Activated T-helper 1 cell treated with Interleukin-2 at 50 U/mL for 16 hours (primary cell): ENCODE data around the gene JMJD6.

ENCODE experiments used
- DNase-seq: peaks from one replicate; pipeline ENCODE4 v3.0.0-alpha.2; 2020; ENCODE audit warnings: low read depth

JMJD6 gene

GRCh38 chr17:76679239-76679638 lies 47.2 kb downstream of the JMJD6 start:
- no peak for DNase-seq

- DNase-seq: peak; percentile 13
These were observed 48.1 kb downstream of the JMJD6 start for GRCh38 chr17:76678330-76678729.

DNA sequence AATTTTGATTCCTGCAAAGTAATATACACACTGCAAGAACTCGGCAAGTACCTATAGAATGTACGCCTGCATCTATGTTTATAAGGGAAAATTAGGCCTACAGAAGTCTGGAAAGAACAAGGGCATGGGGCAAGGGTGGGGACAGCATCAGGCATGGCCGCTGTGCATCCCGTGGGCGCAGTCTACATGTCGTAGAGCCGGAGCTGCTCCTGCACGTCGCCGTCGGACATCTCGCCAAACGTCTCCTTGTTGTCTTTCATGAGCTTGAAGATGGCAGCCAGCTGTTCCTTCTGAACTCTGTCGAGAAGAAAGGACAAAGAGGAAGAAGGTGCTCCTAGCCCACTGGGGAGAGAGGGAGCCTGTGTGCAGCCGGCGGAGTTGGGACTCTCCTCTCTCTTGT lies 49.0 kb downstream of the JMJD6 start:
- no peak for DNase-seq

DNA sequence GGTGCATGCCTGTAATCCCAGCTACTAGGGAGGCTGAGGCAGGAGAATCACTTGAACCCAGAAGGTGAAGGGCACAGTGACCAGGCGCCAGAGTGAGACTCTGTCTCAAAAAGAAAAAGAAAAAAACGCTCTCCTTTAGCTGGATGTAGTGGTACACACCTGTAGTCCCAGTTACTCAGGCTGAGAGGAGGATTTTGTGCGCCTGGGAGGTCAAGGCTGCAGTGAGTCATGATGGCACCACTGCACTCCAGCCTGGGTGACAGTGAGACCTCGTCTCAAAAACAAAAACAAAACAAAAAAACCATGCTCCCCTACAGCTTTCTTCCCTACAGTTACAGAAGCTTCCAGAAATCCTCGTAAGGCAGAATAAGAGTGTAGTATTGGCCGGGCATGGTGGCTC lies 49.8 kb downstream of the JMJD6 start:
- no peak for DNase-seq

DNA sequence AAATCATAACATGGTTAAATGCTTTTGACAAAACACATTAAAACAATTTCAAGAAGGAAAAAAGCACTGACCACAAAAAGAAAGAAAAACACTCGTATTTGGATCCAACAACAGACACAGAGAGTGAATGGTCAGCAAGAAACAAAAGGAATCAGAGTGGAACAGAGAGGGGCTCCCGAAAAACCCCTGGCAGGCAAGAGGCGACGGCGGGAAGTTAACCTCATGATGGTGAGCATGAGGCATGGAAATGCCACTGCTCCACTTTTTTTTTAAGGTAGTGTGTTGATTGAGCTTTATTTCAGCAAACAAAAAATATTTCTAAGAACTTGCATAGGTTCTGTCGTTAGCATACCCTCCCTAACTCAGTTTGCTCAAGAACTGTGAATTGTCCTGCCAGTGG lies 50.8 kb downstream of the JMJD6 start:
- no peak for DNase-seq

DNA sequence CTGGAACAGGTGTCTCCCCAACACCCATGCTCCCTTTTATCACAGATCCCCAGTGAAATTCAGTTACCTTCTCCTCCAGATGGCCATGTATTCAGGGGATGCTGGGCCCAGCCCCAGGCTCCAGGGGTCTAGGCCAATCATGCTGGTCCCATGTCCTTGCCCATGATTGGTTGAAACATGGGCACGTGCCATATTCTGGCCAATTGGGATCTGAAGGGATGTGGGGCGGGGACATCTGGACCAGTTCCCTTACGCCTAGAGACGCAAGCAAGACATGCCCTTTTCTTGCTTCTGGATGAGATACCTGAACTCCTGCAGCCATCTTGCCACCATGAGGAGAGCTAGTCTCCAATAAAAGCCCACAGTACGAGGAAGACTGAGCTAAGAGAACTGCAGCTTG lies 51.8 kb downstream of the JMJD6 start:
- no peak for DNase-seq

DNA sequence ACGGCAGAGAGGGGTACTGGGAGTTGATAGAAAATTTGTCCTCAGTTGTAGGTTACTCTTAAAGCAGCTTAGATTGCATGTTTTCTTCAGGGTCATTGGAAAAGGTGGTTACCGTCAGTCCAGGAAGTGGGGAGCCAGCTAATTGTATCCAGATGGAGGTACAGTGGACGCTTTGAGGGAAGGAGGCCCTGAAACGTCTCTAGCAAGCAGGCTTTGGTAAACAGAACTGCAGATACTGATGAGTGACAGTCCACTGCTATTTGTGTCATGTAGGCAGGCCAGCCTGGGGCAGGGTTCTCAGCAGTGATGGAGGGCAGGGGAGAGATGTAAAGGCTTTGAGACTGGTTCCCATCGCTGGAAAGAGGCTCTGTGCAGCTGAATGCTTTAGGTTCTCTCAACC lies 52.7 kb downstream of the JMJD6 start:
- no peak for DNase-seq

GRCh38 chr17:76672892-76673291 lies 53.5 kb downstream of the JMJD6 start:
- no peak for DNase-seq

- no peak for DNase-seq
These were observed 54.0 kb downstream of the JMJD6 start for GRCh38 chr17:76672270-76672851.

- DNase-seq: no peak
These were observed 54.5 kb downstream of the JMJD6 start for GRCh38 chr17:76671912-76672262.

GRCh38 chr17:76671123-76671911 lies 55.1 kb downstream of the JMJD6 start:
- DNase-seq: peak; percentile 97

- no peak for DNase-seq
These were observed 55.7 kb downstream of the JMJD6 start for GRCh38 chr17:76670718-76671122.

- DNase-seq: no peak
These were observed 56.2 kb downstream of the JMJD6 start for GRCh38 chr17:76670020-76670717.
